Omental fat pad (tissue), 4 donors: ENCODE measurements around the gene CYSRT1. TPM values are rescaled to one million over a fixed set of nuclear protein-coding genes. Genes with fewer than 3 reads are reported as not detected.

Experiments
- ATAC-seq: fragments of 150-250 bp; one replicate; pipeline ENCODE4 v1.9.1; 2016; ENCODE audit warnings: mild to moderate bottlenecking, moderate library complexity; ENCODE audit not compliant: low FRiP score
- DNase-seq: peaks from one replicate; pipeline ENCODE4 v3.0.0-alpha.2; 2019; ENCODE audit warnings: low spot score
- CTCF ChIP-seq, 3 donors: fragments of 450-650 bp; IDR thresholded peaks; one replicate each; pipeline ENCODE4 v1.5.1; 2016 to 2017; ENCODE audit warnings: antibody characterized with exemption in 3 of 3, mild to moderate bottlenecking in 3 of 3, moderate library complexity in 2 of 3
- total RNA-seq, 4 donors: library from RNA; depleted of rRNA; stranded (reverse); fragments of >200 nt; gene quantifications; one replicate each; pipeline ENCODE4 v1.1.0, GENCODE V29; 2016

Gene CYSRT1
- total RNA-seq, 4 donors from 2014 or later, result 0.36 to 0.65 (median 0.38) TPM; not detected in 1

DNA sequence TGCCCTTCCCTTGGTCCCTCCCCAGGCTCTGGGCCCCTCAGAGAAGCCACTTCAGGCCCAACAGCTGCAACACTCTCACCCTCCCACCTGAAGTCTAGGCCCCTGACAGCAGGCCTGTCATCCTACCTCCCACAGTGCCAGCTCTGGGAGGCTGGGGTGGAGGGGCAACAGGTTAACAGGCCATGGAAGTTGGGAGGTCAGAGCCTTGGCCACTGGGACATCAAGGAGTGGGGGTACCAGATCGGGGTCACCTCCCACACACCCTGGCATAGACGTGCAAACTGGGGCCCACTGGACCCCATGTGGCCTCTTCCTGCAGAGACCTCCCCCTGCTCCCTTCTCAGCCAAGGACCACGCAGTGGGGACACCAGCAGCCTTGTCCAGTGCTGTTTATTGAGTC, 33.7 kb upstream of the CYSRT1 start:
- ATAC-seq, result no peak
- TF ChIP-seq CTCF (IDR thresholded peaks at IDR 0.05), result no peak
- no peak for DNase-seq

- DNase-seq (no peak), ATAC-seq (no peak)
- TF ChIP-seq CTCF (IDR thresholded peaks at IDR 0.05), result no peak
These were observed 33.1 kb upstream of the CYSRT1 start for GRCh38 chr9:137191691-137192447.

- ATAC-seq, result no peak
- DNase-seq, result no peak
- TF ChIP-seq CTCF (IDR thresholded peaks at IDR 0.05), result no peak
These were observed 32.6 kb upstream of the CYSRT1 start for GRCh38 chr9:137192448-137192780.

DNA sequence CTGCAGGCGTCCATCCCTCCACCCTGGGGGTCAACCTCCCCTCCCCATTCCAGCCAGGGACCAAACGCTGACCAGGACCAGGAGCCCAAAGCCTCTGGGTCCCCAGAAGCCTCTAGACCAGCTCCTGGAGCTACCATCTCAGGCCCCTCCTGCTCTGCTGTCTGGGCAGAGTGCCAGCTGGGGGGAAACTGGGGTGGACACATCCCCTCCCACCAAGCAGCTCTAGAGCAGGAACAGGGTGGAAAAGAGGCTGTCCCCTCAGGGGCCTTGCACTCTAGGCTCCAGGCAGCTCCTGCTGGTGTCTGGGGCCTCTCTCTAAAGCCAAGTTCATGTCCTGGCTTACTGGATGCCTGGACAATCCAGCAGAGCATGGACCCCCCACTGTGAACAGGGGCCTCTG, 32.1 kb upstream of the CYSRT1 start:
- no peak for DNase-seq
- ATAC-seq, result no peak
- TF ChIP-seq CTCF (IDR thresholded peaks at IDR 0.05), result no peak

GRCh38 chr9:137193771-137194170, 31.2 kb upstream of the CYSRT1 start:
- DNase-seq (no peak), ATAC-seq (no peak)
- no peak for TF ChIP-seq CTCF (IDR thresholded peaks at IDR 0.05)

DNA sequence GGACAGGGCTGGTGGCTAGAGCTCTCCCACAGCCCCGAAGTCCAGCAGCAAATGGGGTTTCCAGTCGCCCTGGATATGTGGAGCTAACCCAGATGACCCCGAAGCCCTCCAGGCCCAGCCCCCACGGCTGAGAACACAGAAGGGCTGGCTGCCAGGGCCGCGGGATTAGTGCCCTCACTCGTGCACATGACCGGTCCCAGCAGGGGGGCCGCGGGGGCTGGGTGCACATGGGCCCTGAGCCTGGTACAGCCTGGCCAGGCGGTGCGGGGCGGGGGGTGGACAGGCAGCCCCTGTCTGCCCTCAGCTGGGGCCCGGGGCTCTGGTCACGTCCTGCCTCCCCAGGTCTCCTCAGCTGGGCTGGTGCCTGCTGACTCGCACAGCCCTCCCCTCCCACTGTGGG, 30.6 kb upstream of the CYSRT1 start:
- TF ChIP-seq CTCF (IDR thresholded peaks at IDR 0.05), result no peak
- ATAC-seq (no peak), DNase-seq (no peak)

- no peak for TF ChIP-seq CTCF (IDR thresholded peaks at IDR 0.05)
- DNase-seq (no peak), ATAC-seq (no peak)
These were observed 30.1 kb upstream of the CYSRT1 start for GRCh38 chr9:137194909-137195308.
